Osteoblast (primary cell): ENCODE measurements around the gene RPS14. TPM values are rescaled to one million over a fixed set of nuclear protein-coding genes. Genes with fewer than 3 reads are reported as not detected.
"Not testable (repeated sequence)": the region's sequence is repeated elsewhere in the genome, so short reads cannot be mapped to it uniquely, and the experiment has no call there.

Source experiments
- DNase-seq: peaks from one replicate; pipeline ENCODE4 v3.0.0; 2011; ENCODE audit warnings: low spot score, mixed read lengths; ENCODE audit not compliant: insufficient read length; ENCODE audit errors: missing footprints
- H2AFZ ChIP-seq: 2 replicates; pipeline ENCODE4 v1.6.0; 2011; ENCODE audit warnings: mild to moderate bottlenecking, low read length
- H3K27ac ChIP-seq: 2 replicates; pipeline ENCODE4 v1.5.1; 2011; ENCODE audit warnings: mild to moderate bottlenecking, low read depth, low read length, moderate library complexity
- H3K27me3 ChIP-seq: 2 replicates; pipeline ENCODE4 v1.6.0; 2012; ENCODE audit warnings: mild to moderate bottlenecking, control low read depth, inconsistent platforms, low read length, moderate library complexity; ENCODE audit not compliant: insufficient read depth
- H3K36me3 ChIP-seq: 2 replicates; pipeline ENCODE4 v1.5.1; 2011; ENCODE audit warnings: mild to moderate bottlenecking, low read length, control low read depth, moderate library complexity; ENCODE audit not compliant: insufficient read depth
- H3K4me1 ChIP-seq: 2 replicates; pipeline ENCODE4 v1.5.1; 2011; ENCODE audit warnings: mild to moderate bottlenecking, low read length, control low read depth, moderate library complexity; ENCODE audit not compliant: insufficient read depth
- H3K4me2 ChIP-seq: 2 replicates; pipeline ENCODE4 v1.6.0; 2011; ENCODE audit warnings: mild to moderate bottlenecking, low read length; ENCODE audit not compliant: insufficient read depth
- H3K4me3 ChIP-seq: fragments of 200-600 bp; sonication (generic); 3 replicates; pipeline ENCODE4 v1.5.1; 2012; ENCODE audit warnings: mild to moderate bottlenecking, low read length, inconsistent platforms; ENCODE audit not compliant: insufficient read depth
- H3K79me2 ChIP-seq: 2 replicates; pipeline ENCODE4 v1.6.0; 2012; ENCODE audit warnings: mild to moderate bottlenecking, low read length, control low read depth, inconsistent platforms; ENCODE audit not compliant: insufficient read depth
- H3K9me3 ChIP-seq: 2 replicates; pipeline ENCODE4 v1.5.1; 2011; ENCODE audit warnings: low read depth, low read length, control low read depth
- H4K20me1 ChIP-seq: 2 replicates; pipeline ENCODE4 v1.6.0; 2012; ENCODE audit warnings: mild to moderate bottlenecking, low read length, control low read depth; ENCODE audit not compliant: insufficient read depth
- total RNA-seq: library from RNA; depleted of rRNA; stranded (reverse); fragments of >200 nt; gene quantifications from 2 replicates; pipeline ENCODE4 v1.2.3, GENCODE V29; 2012
- TF ChIP-seq, protein P1 (sequence below): IDR thresholded peaks from 2 replicates; pipeline ENCODE4 v1.5.1; 2011; ENCODE audit warnings: mild to moderate bottlenecking, low read depth, low read length, moderate library complexity; ENCODE audit errors: extremely low read depth

RPS14 gene
- total RNA-seq, 1 donor = 1,720 TPM

DNA sequence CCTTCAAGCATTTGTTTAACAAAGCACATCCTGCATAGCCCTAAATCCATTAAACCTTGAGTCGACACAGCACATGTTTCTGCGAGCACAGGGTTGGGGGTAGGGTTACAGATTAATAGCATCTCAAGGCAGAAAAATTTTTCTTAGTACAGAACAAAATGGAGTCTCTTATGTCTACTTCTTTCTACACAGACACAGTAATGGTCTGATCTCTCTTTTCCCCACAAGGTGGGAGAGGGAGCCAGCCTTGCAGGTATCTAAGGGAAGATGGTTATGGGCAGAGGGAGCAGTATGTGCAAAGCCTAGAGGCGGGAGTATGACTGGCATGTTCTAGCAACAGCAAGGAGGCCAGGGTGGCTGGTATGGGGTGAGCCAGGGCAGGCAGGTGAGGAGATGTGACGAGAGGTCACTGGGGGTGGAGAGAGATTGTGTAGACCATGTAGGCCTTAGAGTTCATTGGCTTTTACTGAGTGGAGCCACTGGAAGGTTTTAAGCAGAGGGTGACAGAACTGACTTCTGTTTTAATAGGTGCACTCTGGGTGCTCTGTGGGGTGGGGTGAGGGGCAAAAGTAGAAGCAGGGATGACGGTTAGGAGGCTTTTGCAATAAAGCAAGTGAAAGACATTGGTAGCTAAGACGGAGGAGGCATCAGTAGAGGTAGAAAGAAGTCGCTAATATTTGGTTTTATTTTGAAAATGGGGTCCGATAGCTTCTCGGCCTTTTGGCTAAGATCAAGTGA, 5.1 kb upstream of the RPS14 start:
- Histone ChIP-seq H3K4me2 (no peak overlapping the region), H2AFZ (no peak overlapping the region), H3K9me3 (no peaks in the 10 kb centered on the region), H3K4me1 (peaks cover 5% of the 10 kb centered on the region), H3K27ac (no peak overlapping the region), H4K20me1 (no peaks in the 10 kb centered on the region), H3K27me3 (no peaks in the 10 kb centered on the region), H3K36me3 (no peaks in the 10 kb centered on the region), H3K79me2 (no peaks in the 10 kb centered on the region), H3K4me3 (no peak overlapping the region)
- TF ChIP-seq, protein P1, sequence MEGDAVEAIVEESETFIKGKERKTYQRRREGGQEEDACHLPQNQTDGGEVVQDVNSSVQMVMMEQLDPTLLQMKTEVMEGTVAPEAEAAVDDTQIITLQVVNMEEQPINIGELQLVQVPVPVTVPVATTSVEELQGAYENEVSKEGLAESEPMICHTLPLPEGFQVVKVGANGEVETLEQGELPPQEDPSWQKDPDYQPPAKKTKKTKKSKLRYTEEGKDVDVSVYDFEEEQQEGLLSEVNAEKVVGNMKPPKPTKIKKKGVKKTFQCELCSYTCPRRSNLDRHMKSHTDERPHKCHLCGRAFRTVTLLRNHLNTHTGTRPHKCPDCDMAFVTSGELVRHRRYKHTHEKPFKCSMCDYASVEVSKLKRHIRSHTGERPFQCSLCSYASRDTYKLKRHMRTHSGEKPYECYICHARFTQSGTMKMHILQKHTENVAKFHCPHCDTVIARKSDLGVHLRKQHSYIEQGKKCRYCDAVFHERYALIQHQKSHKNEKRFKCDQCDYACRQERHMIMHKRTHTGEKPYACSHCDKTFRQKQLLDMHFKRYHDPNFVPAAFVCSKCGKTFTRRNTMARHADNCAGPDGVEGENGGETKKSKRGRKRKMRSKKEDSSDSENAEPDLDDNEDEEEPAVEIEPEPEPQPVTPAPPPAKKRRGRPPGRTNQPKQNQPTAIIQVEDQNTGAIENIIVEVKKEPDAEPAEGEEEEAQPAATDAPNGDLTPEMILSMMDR = no peak
- no peak for DNase-seq

DNA sequence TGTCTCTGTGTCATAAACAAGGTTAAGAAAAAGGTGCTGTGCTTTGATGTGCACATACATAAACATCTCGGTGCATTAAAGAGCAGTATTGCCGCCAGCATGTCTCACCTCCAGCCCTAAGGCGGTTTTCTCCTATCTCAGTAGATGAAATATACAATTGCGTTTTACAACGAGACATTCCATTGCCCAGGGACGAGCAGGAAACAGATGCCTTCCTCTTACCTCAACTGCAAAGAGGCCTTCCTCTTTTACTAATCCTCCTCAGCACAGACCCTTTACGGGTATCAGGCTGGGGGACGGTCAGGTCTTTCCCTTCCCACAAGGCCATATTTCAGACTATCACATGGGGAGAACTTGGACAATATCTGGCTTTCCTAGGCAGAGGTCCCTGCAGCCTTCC, 4.5 kb upstream of the RPS14 start:
- not testable (repeated sequence) for DNase-seq, H3K36me3 ChIP-seq

DNA sequence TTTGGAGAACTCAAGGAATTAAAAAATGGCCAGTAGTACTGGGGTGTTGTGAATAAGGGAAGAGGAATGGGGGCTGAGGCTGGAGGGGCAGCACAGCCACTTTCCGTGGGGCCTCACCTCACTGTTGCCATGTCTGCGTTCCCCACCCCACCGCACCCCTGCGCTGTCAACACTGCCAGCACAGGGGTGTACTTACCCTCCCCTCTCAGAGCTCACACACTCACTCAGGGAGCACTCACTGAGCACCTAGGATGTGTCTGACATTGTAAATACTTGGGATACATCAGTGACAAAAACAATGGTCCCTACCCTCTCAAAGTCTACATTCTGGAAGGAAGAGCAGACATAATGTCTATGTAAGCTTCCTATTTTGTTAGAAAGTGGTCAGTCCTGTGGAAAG, 3.4 kb upstream of the RPS14 start:
- H3K79me2 ChIP-seq = peaks cover 17% of the 10 kb centered on the region
- H3K36me3 ChIP-seq = peaks cover 4% of the 10 kb centered on the region
- H3K4me2 ChIP-seq = no peak overlapping the region
- H3K4me3 ChIP-seq = no peak overlapping the region
- no peak overlapping the region for H2AFZ ChIP-seq
- peaks cover 10% of the 10 kb centered on the region for H3K4me1 ChIP-seq
- no peak for DNase-seq
- no peaks in the 10 kb centered on the region for H3K27me3 ChIP-seq
- H4K20me1 ChIP-seq = peaks cover 16% of the 10 kb centered on the region
- no peak overlapping the region for H3K27ac ChIP-seq
- TF ChIP-seq, protein P1 = no peak
- no peaks in the 10 kb centered on the region for H3K9me3 ChIP-seq

More for the DNA sequence above, 4.5 kb upstream of the RPS14 start:
- H3K27me3 ChIP-seq, H4K20me1 ChIP-seq, H3K79me2 ChIP-seq, H3K4me1 ChIP-seq, H3K27ac ChIP-seq, H3K9me3 ChIP-seq, H2AFZ ChIP-seq, H3K4me2 ChIP-seq, H3K4me3 ChIP-seq: not testable (repeated sequence)

DNA sequence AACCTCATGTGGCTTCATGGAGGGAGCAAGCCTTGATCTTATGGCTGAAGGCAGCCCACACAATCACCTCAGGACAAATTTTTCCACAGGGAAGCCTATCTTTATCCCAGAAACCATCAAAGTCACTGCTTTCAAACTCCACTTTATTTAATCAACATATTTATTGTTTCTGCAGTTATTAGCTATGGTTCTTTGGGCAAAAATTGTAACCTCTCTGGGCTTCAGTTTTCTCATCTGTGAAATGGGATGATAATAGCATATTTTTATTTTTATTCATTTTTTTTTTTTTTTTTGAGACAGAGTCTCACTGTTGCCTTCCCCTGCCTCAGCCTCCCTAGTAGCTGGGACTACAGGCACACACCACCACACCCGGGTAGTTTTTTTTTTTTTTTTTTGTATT, 2.1 kb upstream of the RPS14 start:
- H3K4me1 ChIP-seq = peaks cover 22% of the 10 kb centered on the region
- no peak overlapping the region for H3K27ac ChIP-seq
- H2AFZ ChIP-seq = no peak overlapping the region
- TF ChIP-seq, protein P1 = no peak
- no peaks in the 10 kb centered on the region for H3K9me3 ChIP-seq
- peaks cover 29% of the 10 kb centered on the region for H4K20me1 ChIP-seq
- peaks cover 30% of the 10 kb centered on the region for H3K79me2 ChIP-seq
- no peak overlapping the region for H3K4me3 ChIP-seq
- H3K4me2 ChIP-seq = no peak overlapping the region
- no peaks in the 10 kb centered on the region for H3K27me3 ChIP-seq
- DNase-seq = no peak
- H3K36me3 ChIP-seq = peaks cover 17% of the 10 kb centered on the region
